IPS-20b (cell line): Measurements from ENCODE around the gene STARD13.
"Not testable (repeated sequence)": the region's sequence is repeated elsewhere in the genome, so short reads cannot be mapped to it uniquely, and the experiment has no call there.

Experiments
- H3K27ac ChIP-seq: one replicate; pipeline ENCODE4 v1.5.1; 2013; ENCODE audit warnings: low read length
- H3K27me3 ChIP-seq: 2 replicates; pipeline ENCODE4 v1.6.1; 2013; ENCODE audit warnings: mild to moderate bottlenecking, low read length, inconsistent platforms; ENCODE audit not compliant: insufficient read depth
- H3K36me3 ChIP-seq: 2 replicates; pipeline ENCODE4 v1.6.1; 2013; ENCODE audit warnings: low read depth, mild to moderate bottlenecking, inconsistent platforms, low read length, moderate library complexity; ENCODE audit not compliant: insufficient read depth
- H3K4me1 ChIP-seq: 2 replicates; pipeline ENCODE4 v1.6.1; 2013; ENCODE audit warnings: mild to moderate bottlenecking, control low read depth, inconsistent platforms, low read length, moderate library complexity; ENCODE audit not compliant: insufficient read depth
- H3K4me3 ChIP-seq: 2 replicates; pipeline ENCODE4 v1.5.1; 2013; ENCODE audit warnings: mild to moderate bottlenecking, low read length, inconsistent platforms
- H3K9ac ChIP-seq: 2 replicates; pipeline ENCODE4 v1.6.1; 2013; ENCODE audit warnings: low read depth, mild to moderate bottlenecking, inconsistent platforms, low read length, moderate library complexity
- H3K9me3 ChIP-seq: 2 replicates; pipeline ENCODE4 v1.6.1; 2013; ENCODE audit warnings: mild to moderate bottlenecking, low read depth, low read length, inconsistent platforms; ENCODE audit not compliant: insufficient read depth

Gene STARD13

GRCh38 chr13:33176526-33176925 is 109.0 kb downstream of the STARD13 start:
- Histone ChIP-seq H3K27me3 (peaks cover 57% of the 10 kb centered on the region), H3K36me3 (no peaks in the 10 kb centered on the region), H3K27ac (no peak overlapping the region), H3K4me1 (peaks cover 13% of the 10 kb centered on the region; the same call in 1 of the 2 replicates), H3K9ac (no peak overlapping the region), H3K9me3 (no peaks in the 10 kb centered on the region), H3K4me3 (no peak overlapping the region)

- H3K27ac ChIP-seq: no peak overlapping the region
- peaks cover 13% of the 10 kb centered on the region; the same call in 1 of the 2 replicates for H3K4me1 ChIP-seq
- H3K4me3 ChIP-seq: no peak overlapping the region
- peaks cover 52% of the 10 kb centered on the region for H3K27me3 ChIP-seq
- no peak overlapping the region for H3K9ac ChIP-seq
- H3K36me3 ChIP-seq: no peaks in the 10 kb centered on the region
- no peaks in the 10 kb centered on the region for H3K9me3 ChIP-seq
Measured at GRCh38 chr13:33175991-33176390, 109.6 kb downstream of the STARD13 start.

GRCh38 chr13:33174931-33175330 is 110.6 kb downstream of the STARD13 start:
- Histone ChIP-seq H3K9ac (no peak overlapping the region), H3K4me3 (no peak overlapping the region), H3K27ac (no peak overlapping the region), H3K9me3 (no peaks in the 10 kb centered on the region), H3K27me3 (peaks cover 41% of the 10 kb centered on the region), H3K36me3 (no peaks in the 10 kb centered on the region), H3K4me1 (peaks cover 4% of the 10 kb centered on the region; the same call in 1 of the 2 replicates)

GRCh38 chr13:33174491-33174890 is 111.1 kb downstream of the STARD13 start:
- no peaks in the 10 kb centered on the region for H3K4me1 ChIP-seq
- no peak overlapping the region for H3K27ac ChIP-seq
- peaks cover 37% of the 10 kb centered on the region for H3K27me3 ChIP-seq
- H3K9ac ChIP-seq: no peak overlapping the region
- no peak overlapping the region for H3K4me3 ChIP-seq
- no peaks in the 10 kb centered on the region for H3K9me3 ChIP-seq
- no peaks in the 10 kb centered on the region for H3K36me3 ChIP-seq

- peaks cover 21% of the 10 kb centered on the region for H3K27me3 ChIP-seq
- no peaks in the 10 kb centered on the region for H3K36me3 ChIP-seq
- H3K4me1 ChIP-seq: no peaks in the 10 kb centered on the region
- H3K27ac ChIP-seq: no peak overlapping the region
- no peaks in the 10 kb centered on the region for H3K9me3 ChIP-seq
- no peak overlapping the region for H3K4me3 ChIP-seq
- no peak overlapping the region for H3K9ac ChIP-seq
Measured at GRCh38 chr13:33172911-33173310, 112.6 kb downstream of the STARD13 start.

- no peak overlapping the region for H3K4me3 ChIP-seq
- peaks cover 16% of the 10 kb centered on the region for H3K27me3 ChIP-seq
- no peaks in the 10 kb centered on the region for H3K9me3 ChIP-seq
- H3K4me1 ChIP-seq: no peaks in the 10 kb centered on the region
- H3K27ac ChIP-seq: no peak overlapping the region
- H3K36me3 ChIP-seq: no peaks in the 10 kb centered on the region
- no peak overlapping the region for H3K9ac ChIP-seq
Measured at GRCh38 chr13:33172400-33172799, 113.2 kb downstream of the STARD13 start.

GRCh38 chr13:33169273-33169980 is 116.1 kb downstream of the STARD13 start:
- no peak overlapping the region for H3K9ac ChIP-seq
- no peaks in the 10 kb centered on the region for H3K27me3 ChIP-seq
- no peaks in the 10 kb centered on the region for H3K9me3 ChIP-seq
- no peaks in the 10 kb centered on the region for H3K4me1 ChIP-seq
- H3K4me3 ChIP-seq: no peak overlapping the region
- no peak overlapping the region for H3K27ac ChIP-seq
- H3K36me3 ChIP-seq: no peaks in the 10 kb centered on the region

GRCh38 chr13:33168321-33168960 is 117.1 kb downstream of the STARD13 start:
- no peaks in the 10 kb centered on the region for H3K27me3 ChIP-seq
- no peak overlapping the region for H3K27ac ChIP-seq
- no peaks in the 10 kb centered on the region for H3K4me1 ChIP-seq
- no peak overlapping the region for H3K9ac ChIP-seq
- no peaks in the 10 kb centered on the region for H3K36me3 ChIP-seq
- H3K4me3 ChIP-seq: no peak overlapping the region
- H3K9me3 ChIP-seq: no peaks in the 10 kb centered on the region

- H3K4me1 ChIP-seq: no peaks in the 10 kb centered on the region
- H3K4me3 ChIP-seq: no peak overlapping the region
- H3K27me3 ChIP-seq: no peaks in the 10 kb centered on the region
- H3K27ac ChIP-seq: no peak overlapping the region
- H3K36me3 ChIP-seq: no peaks in the 10 kb centered on the region
- no peak overlapping the region for H3K9ac ChIP-seq
- peaks cover 3% of the 10 kb centered on the region; the same call in 1 of the 2 replicates for H3K9me3 ChIP-seq
Measured at GRCh38 chr13:33167491-33167890, 118.1 kb downstream of the STARD13 start.

GRCh38 chr13:33165787-33166186 is 119.8 kb downstream of the STARD13 start:
- no peaks in the 10 kb centered on the region for H3K4me1 ChIP-seq
- no peak overlapping the region for H3K9ac ChIP-seq
- no peak overlapping the region for H3K27ac ChIP-seq
- no peaks in the 10 kb centered on the region for H3K36me3 ChIP-seq
- no peaks in the 10 kb centered on the region for H3K27me3 ChIP-seq
- H3K9me3 ChIP-seq: peaks cover 3% of the 10 kb centered on the region; the same call in 1 of the 2 replicates
- no peak overlapping the region for H3K4me3 ChIP-seq

GRCh38 chr13:33164331-33164730 is 121.2 kb downstream of the STARD13 start:
- Histone ChIP-seq H3K27ac (no peak overlapping the region), H3K4me1 (no peaks in the 10 kb centered on the region), H3K9me3 (peaks cover 3% of the 10 kb centered on the region; the same call in 1 of the 2 replicates), H3K4me3 (no peak overlapping the region), H3K9ac (no peak overlapping the region), H3K27me3 (no peaks in the 10 kb centered on the region), H3K36me3 (no peaks in the 10 kb centered on the region)

- H3K27ac ChIP-seq: not testable (repeated sequence)
Measured at GRCh38 chr13:33162725-33163124, 122.8 kb downstream of the STARD13 start.

More at GRCh38 chr13:33162725-33163124, 122.8 kb downstream of the STARD13 start:
- H3K4me1 ChIP-seq, H3K9ac ChIP-seq, H3K9me3 ChIP-seq, H3K4me3 ChIP-seq, H3K27me3 ChIP-seq, H3K36me3 ChIP-seq: not testable (repeated sequence)
